ENCODE measurements around the gene C16orf74. TPM values are rescaled to one million over a fixed set of nuclear protein-coding genes. Genes with fewer than 3 reads are reported as not detected.

C16orf74 gene

Small RNAs within 50 kb of the gene (small RNA-seq; reads per million reads assigned to genes)
- gene RN7SL381P (ENCODE audit: insufficient read depth): not detected
- gene RNU1-103P (ENCODE audit: insufficient read depth): not detected

Data from mesendoderm (in vitro differentiated cells).